Kidney (tissue), 14 donors: Measurements from ENCODE around the gene PIM1. TPM values are rescaled to one million over a fixed set of nuclear protein-coding genes. Genes with fewer than 3 reads are reported as not detected.

Experiments
- DNase-seq, 5 donors: peaks; one replicate each; pipeline ENCODE4 v3.0.0-alpha.2; 2013 to 2020
- FAIRE-seq: peaks from 2 replicates; lab custom pipeline; 2012; peaks lifted over from hg19 to GRCh38; lab: Jason Lieb, UNC
- H3K27ac ChIP-seq, 2 donors: one replicate each; pipeline ENCODE4 v1.7.0; 2013; ENCODE audit warnings: low read depth in 2 of 2, low read length in 2 of 2, inconsistent platforms in 1 of 2
- H3K27me3 ChIP-seq: one replicate; pipeline ENCODE4 v1.7.1; 2013; ENCODE audit warnings: low read length, inconsistent platforms; ENCODE audit not compliant: control insufficient read depth, insufficient read depth
- H3K36me3 ChIP-seq, 3 donors: one replicate each; pipeline versions ENCODE4 v1.7.0 to v1.7.1; 2013; ENCODE audit warnings: low read length in 3 of 3, control low read depth in 1 of 3, inconsistent platforms in 1 of 3; ENCODE audit not compliant: insufficient read depth in 3 of 3, control insufficient read depth in 2 of 3
- H3K4me1 ChIP-seq, 3 donors: one replicate each; pipeline versions ENCODE4 v1.7.0 to v1.7.1; 2013; ENCODE audit warnings: low read length in 3 of 3, inconsistent platforms in 1 of 3, low read depth in 1 of 3; ENCODE audit not compliant: control insufficient read depth in 2 of 3, insufficient read depth in 2 of 3
- H3K4me3 ChIP-seq, 3 donors: one replicate each; pipeline versions ENCODE4 v1.7.0 to v1.8.1; 2013; ENCODE audit warnings: low read length in 3 of 3, control low read depth in 1 of 3, inconsistent platforms in 1 of 3
- H3K9ac ChIP-seq, 3 donors: one replicate each; pipeline versions ENCODE4 v1.7.0 to v1.7.1; 2013; ENCODE audit warnings: low read length in 3 of 3, control low read depth in 1 of 3, inconsistent platforms in 1 of 3
- H3K9me3 ChIP-seq, 3 donors: one replicate each; pipeline versions ENCODE4 v1.7.0 to v1.7.1; 2013; ENCODE audit warnings: low read length in 3 of 3, control low read depth in 1 of 3, inconsistent platforms in 1 of 3; ENCODE audit not compliant: control insufficient read depth in 2 of 3, insufficient read depth in 1 of 3
- CTCF ChIP-seq: IDR thresholded peaks from 3 replicates; pipeline ENCODE4 v1.5.1; 2012; ENCODE audit warnings: mild to moderate bottlenecking, moderate library complexity, borderline replicate concordance; ENCODE audit not compliant: insufficient read depth; ENCODE audit errors: extremely low read depth
- intact Hi-C: fragments of 100-400 bp; cut with DNase I; formaldehyde crosslinking; loops from one replicate; pipeline ENCODE4 v1.11.1; 2022
- polyA plus RNA-seq: library from polyadenylated mRNA; stranded (reverse); fragments of 350-450 nt; fragmentation: Illumina TruSeq; extraction: RNeasy Lipid Tissue Mini Kit (QIAGEN cat#74804); gene quantifications from one replicate; pipeline ENCODE4 v1.2.3, GENCODE V29; 2014; ENCODE audit warnings: low read depth, low replicate concordance; ENCODE audit not compliant: insufficient read depth
- total RNA-seq: library from RNA; stranded (reverse); fragmentation: NEBNext Ultra II Directional; extraction: Animal tissue kit (Norgen Biotek cat#: 25700); gene quantifications from one replicate; pipeline ENCODE4 v1.2.1, GENCODE V29; 2021
- donor health status: control.
- donor health status: control.
- donor health status: control.
- donor health status: control.
- donor health status: control.
- donor health status: DM: yes; HTN: yes; CAD: no.
- donor health status: Normal renal cell carcinoma (clear cell type).

Gene PIM1
- total and polyA plus RNA-seq, 2 donors from 2014 or later: 19.1 to 30.4 TPM

- Histone ChIP-seq H3K4me1 (peaks cover 0 to 8% (median 4%) of the 10 kb centered on the region in 3 donors), H3K27me3 (no peaks in the 10 kb centered on the region), H3K9me3 (no peaks in the 10 kb centered on the region), H3K36me3 (no peaks in the 10 kb centered on the region), H3K27ac (no peak overlapping the region), H3K9ac (no peak overlapping the region), H3K4me3 (no peak overlapping the region)
- no peak for TF ChIP-seq CTCF
- FAIRE-seq: no peak
- intact Hi-C loops: loop anchor here (10.0 kb wide), 1 partner anchor 173 kb away; no protein-coding TSS in a partner anchor
- DNase-seq: no peak
Observed at GRCh38 chr6:37218061-37218460, 48.1 kb downstream of the PIM1 start.

- Histone ChIP-seq H3K27ac (no peak overlapping the region), H3K9ac (no peak overlapping the region), H3K4me3 (no peak overlapping the region), H3K27me3 (no peaks in the 10 kb centered on the region), H3K4me1 (peaks cover 0 to 10% (median 4%) of the 10 kb centered on the region in 3 donors), H3K36me3 (no peaks in the 10 kb centered on the region), H3K9me3 (no peaks in the 10 kb centered on the region)
- DNase-seq (no peak), FAIRE-seq (no peak)
- intact Hi-C loops: loop anchor here (10.0 kb wide), 1 partner anchor 174 kb away; no protein-coding TSS in a partner anchor
- TF ChIP-seq CTCF: no peak
Observed at GRCh38 chr6:37218511-37218910, 48.6 kb downstream of the PIM1 start.

DNA sequence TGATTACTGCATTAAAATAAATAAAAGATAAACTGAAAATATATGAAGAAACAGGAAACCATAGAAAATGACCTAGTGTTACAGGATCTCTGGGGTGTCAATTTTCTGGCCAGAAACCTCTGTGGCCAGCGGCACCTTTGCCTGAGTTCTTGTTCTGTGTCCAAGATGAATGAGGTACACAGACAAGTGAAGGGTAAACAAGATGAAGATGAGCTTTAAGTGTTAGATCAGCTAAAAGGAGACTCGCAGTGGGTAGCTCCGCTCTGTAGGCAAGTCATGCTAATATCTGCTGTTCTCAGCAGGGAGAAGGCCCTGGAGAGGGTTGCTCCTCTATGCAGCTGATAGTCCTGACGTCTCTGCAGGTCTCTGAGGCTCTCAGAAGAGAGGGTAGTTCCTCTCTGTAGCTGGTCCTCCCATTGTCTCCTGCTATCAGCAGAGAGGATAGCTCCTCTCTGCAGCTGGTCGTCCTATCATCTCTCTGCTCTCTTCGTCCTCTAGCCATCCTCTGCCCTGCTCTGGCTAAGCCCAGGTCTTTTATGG, 51.7 kb downstream of the PIM1 start:
- Histone ChIP-seq H3K4me3 (peak overlapping the region; percentile 51 to 71 (median 68)), H3K4me1 (peaks cover 0 to 10% (median 4%) of the 10 kb centered on the region in 3 donors), H3K9me3 (no peaks in the 10 kb centered on the region), H3K27me3 (no peaks in the 10 kb centered on the region), H3K36me3 (no peaks in the 10 kb centered on the region), H3K27ac (no peak overlapping the region), H3K9ac (peak overlapping the region in 2 of 3 donors; percentile 47 to 59)
- no peak for DNase-seq
- TF ChIP-seq CTCF: no peak
- intact Hi-C loops: no loop called here
- FAIRE-seq: no peak
